SU-DHL-6 (cell line): ENCODE measurements around the gene APRT.

Source experiments
- CTCF ChIP-seq: fragments of 200-600 bp; sonication (generic); IDR thresholded peaks from one replicate; pipeline ENCODE4 v1.5.1; 2017; ENCODE audit warnings: antibody characterized with exemption, mild to moderate bottlenecking, low read length, moderate library complexity; ENCODE audit not compliant: insufficient read depth, poor library complexity, severe bottlenecking
- EZH2phosphoT487 ChIP-seq: fragments of 200-600 bp; sonication (generic), shearing (Covaris generic); conservative IDR thresholded peaks from 2 replicates; pipeline ENCODE4 v1.6.1; 2018; ENCODE audit warnings: mild to moderate bottlenecking, antibody characterized with exemption, low read length, moderate library complexity, mixed read lengths

DNA sequence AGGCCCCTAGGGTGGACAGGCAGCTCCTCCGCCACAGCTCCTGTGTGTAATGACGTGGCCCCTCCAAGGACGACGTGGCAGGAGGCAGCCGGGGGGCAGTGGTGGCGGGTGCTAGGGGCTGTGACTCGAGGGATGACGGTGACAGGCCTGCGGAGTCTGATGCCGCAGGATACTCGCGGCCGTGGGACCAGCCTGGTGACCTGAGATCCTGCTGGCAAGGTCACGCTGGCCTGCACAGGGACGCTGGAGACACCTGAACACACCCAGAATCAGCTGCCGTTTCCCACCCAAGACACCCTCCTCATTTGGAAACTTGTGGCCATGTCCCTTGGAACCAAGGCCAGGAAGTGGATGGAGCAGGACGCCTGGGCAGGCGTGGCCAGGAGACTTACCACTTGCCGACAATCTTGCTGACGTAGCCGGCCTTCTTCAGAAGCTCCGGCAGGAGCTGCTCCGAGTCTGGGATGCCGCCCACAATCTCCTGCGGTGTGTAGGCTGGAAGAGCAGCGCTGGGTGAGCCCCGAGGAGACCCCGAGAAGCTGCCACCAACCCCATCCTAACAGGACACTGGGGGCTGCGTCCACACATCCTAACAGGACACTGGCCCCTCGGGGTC, 29.0 kb upstream of the APRT start:
- TF ChIP-seq CTCF, result no peak
- no peak for TF ChIP-seq EZH2phosphoT487
